GM12891 (cell line): ENCODE results near the gene DLG5.

Experiments
- PAX5 ChIP-seq: IDR thresholded peaks from 2 replicates; pipeline ENCODE4 v1.6.1; 2011; ENCODE audit warnings: low read length, moderate library complexity, mild to moderate bottlenecking; ENCODE audit not compliant: insufficient read depth, severe bottlenecking
- POLR2A ChIP-seq: IDR thresholded peaks from 2 replicates; pipeline ENCODE4 v1.6.1; 2011; ENCODE audit warnings: low read depth, low read length, control low read depth
- POLR2AphosphoS5 ChIP-seq: IDR thresholded peaks from 2 replicates; pipeline ENCODE4 v1.6.1; 2011; ENCODE audit warnings: low read depth, low read length, control low read depth
- POU2F2 ChIP-seq: IDR thresholded peaks from 2 replicates; pipeline ENCODE4 v1.6.1; 2011; ENCODE audit warnings: low read depth, mild to moderate bottlenecking, control low read depth, low read length, moderate library complexity
- SPI1 ChIP-seq: IDR thresholded peaks from 2 replicates; pipeline ENCODE4 v1.6.1; 2011; ENCODE audit warnings: low read depth, low read length, control low read depth
- TAF1 ChIP-seq: IDR thresholded peaks from 2 replicates; pipeline ENCODE4 v1.6.1; 2011; ENCODE audit warnings: low read depth, low read length, control low read depth

GRCh38 chr10:77788496-77789010, 138.0 kb downstream of the DLG5 start:
- no peak for TF ChIP-seq POLR2A
- no peak for TF ChIP-seq POLR2AphosphoS5
- no peak for TF ChIP-seq SPI1
- TF ChIP-seq TAF1: no peak
- TF ChIP-seq POU2F2: no peak
- TF ChIP-seq PAX5: no peak
